DOHH2 (cell line): ENCODE measurements around the gene ZNF12.

Source experiments
- H3F3A ChIP-seq: fragments of 200-600 bp; sonication (generic), shearing (Covaris generic); 2 replicates; pipeline ENCODE4 v1.6.0; 2016; ENCODE audit warnings: antibody characterized with exemption, mild to moderate bottlenecking; ENCODE audit not compliant: control insufficient read depth, insufficient read depth
- H3K27ac ChIP-seq: fragments of 200-600 bp; sonication (generic); 2 replicates; pipeline ENCODE4 v1.5.1; 2014; ENCODE audit warnings: low read depth, mild to moderate bottlenecking, low read length, moderate library complexity
- H3K27me3 ChIP-seq: fragments of 200-600 bp; sonication (generic); 2 replicates; pipeline ENCODE4 v1.6.1; 2014; ENCODE audit warnings: mild to moderate bottlenecking, low read length, mixed read lengths; ENCODE audit not compliant: control insufficient read depth
- H3K36me3 ChIP-seq: fragments of 200-600 bp; sonication (generic); 2 replicates; pipeline ENCODE4 v1.6.1; 2014; ENCODE audit warnings: mild to moderate bottlenecking, low read length, moderate library complexity, mixed read lengths; ENCODE audit not compliant: control insufficient read depth
- H3K4me1 ChIP-seq: fragments of 200-600 bp; sonication (generic); 2 replicates; pipeline ENCODE4 v1.6.1; 2014; ENCODE audit warnings: mild to moderate bottlenecking, low read length, mixed read lengths; ENCODE audit not compliant: control insufficient read depth
- H3K4me2 ChIP-seq: fragments of 200-600 bp; sonication (generic); 2 replicates; pipeline ENCODE4 v1.6.0; 2014; ENCODE audit warnings: mild to moderate bottlenecking, low read length, moderate library complexity
- H3K4me3 ChIP-seq: fragments of 200-600 bp; sonication (generic); 2 replicates; pipeline ENCODE4 v1.5.1; 2014; ENCODE audit warnings: mild to moderate bottlenecking, low read length, mixed read lengths
- H3K79me2 ChIP-seq: fragments of 200-600 bp; sonication (generic); 2 replicates; pipeline ENCODE4 v1.6.1; 2014; ENCODE audit warnings: mild to moderate bottlenecking, low read length, mixed read lengths; ENCODE audit not compliant: control insufficient read depth
- H3K9me2 ChIP-seq: fragments of 200-600 bp; sonication (generic); replicated peaks from 2 replicates; pipeline ENCODE4 v1.6.1; 2014; ENCODE audit warnings: mild to moderate bottlenecking, low read length, mixed read lengths; ENCODE audit not compliant: control insufficient read depth
- H3K9me3 ChIP-seq: fragments of 200-600 bp; sonication (generic); 2 replicates; pipeline ENCODE4 v1.6.1; 2014; ENCODE audit warnings: antibody characterized with exemption, low read length, mixed read lengths; ENCODE audit not compliant: control insufficient read depth, insufficient read depth
- H4K20me1 ChIP-seq: fragments of 200-600 bp; sonication (generic); 2 replicates; pipeline ENCODE4 v1.6.0; 2014; ENCODE audit warnings: low read depth, mild to moderate bottlenecking, antibody characterized with exemption, low read length, moderate library complexity; ENCODE audit not compliant: control insufficient read depth, insufficient read depth
- CTCF ChIP-seq: fragments of 200-600 bp; sonication (generic); IDR thresholded peaks from one replicate; pipeline ENCODE4 v1.5.1; 2014; ENCODE audit warnings: antibody characterized with exemption, mild to moderate bottlenecking, low read depth, low read length; ENCODE audit not compliant: poor library complexity, severe bottlenecking
- EZH2phosphoT487 ChIP-seq: fragments of 200-600 bp; sonication (generic); IDR thresholded peaks from 2 replicates; pipeline ENCODE4 v1.6.1; 2017; ENCODE audit warnings: borderline replicate concordance, mild to moderate bottlenecking, antibody characterized with exemption, low read length, moderate library complexity, mixed read lengths

ZNF12 gene

GRCh38 chr7:6639032-6639431 is 67.7 kb downstream of the ZNF12 start:
- H3K9me3 ChIP-seq = no peaks in the 10 kb centered on the region
- H3K4me1 ChIP-seq = peaks cover 35% of the 10 kb centered on the region
- H3K27me3 ChIP-seq = no peaks in the 10 kb centered on the region
- no peaks in the 10 kb centered on the region for H3F3A ChIP-seq
- H4K20me1 ChIP-seq = 0 out of 2 replicates have a peak, but pooled peaks cover 4% of the 10 kb centered on the region
- H3K27ac ChIP-seq = no peak overlapping the region
- no peak for TF ChIP-seq CTCF
- no peak for TF ChIP-seq EZH2phosphoT487
- H3K79me2 ChIP-seq = peaks cover 50% of the 10 kb centered on the region
- peak overlapping the region; percentile 96; the same call in 1 of the 2 replicates for H3K4me2 ChIP-seq
- H3K9me2 ChIP-seq = no peaks in the 10 kb centered on the region
- peaks cover 58% of the 10 kb centered on the region for H3K36me3 ChIP-seq
- 0 out of 2 replicates have a peak overlapping the region, but pooled peaks have one; percentile 89 for H3K4me3 ChIP-seq
